A549 (cell line): Measurements from ENCODE around the gene MCM7.

Experiments
- BCL3 ChIP-seq: fragments of >200 bp; sonication (Bioruptor Twin); formaldehyde crosslinking; IDR thresholded peaks from 3 replicates; pipeline ENCODE4 v1.6.1; 2016
- CBX8 ChIP-seq: fragments of 200-600 bp; sonication (generic); IDR thresholded peaks from 2 replicates; pipeline ENCODE4 v1.6.1; 2016
- CTCF ChIP-seq: fragments of >200 bp; sonication (Bioruptor Twin); formaldehyde crosslinking; IDR thresholded peaks from 3 replicates; pipeline ENCODE4 v1.5.1; 2016
- ELK1 ChIP-seq: fragments of 150-350 bp; IDR thresholded peaks from 2 replicates; pipeline ENCODE4 v1.6.1; 2014; ENCODE audit warnings: low read depth, mild to moderate bottlenecking, low read length
- EP300 ChIP-seq, 2 experiments: fragments of >200 bp; sonication (Bioruptor Twin); formaldehyde crosslinking; IDR thresholded peaks; 2 replicates in 1 of 2; 3 replicates in 1 of 2; pipeline ENCODE4 v1.6.1; 2016 to 2017
- MAFK ChIP-seq: fragments of 450-650 bp; IDR thresholded peaks from 2 replicates; pipeline ENCODE4 v1.6.1; 2014; ENCODE audit not compliant: partially characterized antibody
- MAX ChIP-seq: IDR thresholded peaks from 2 replicates; pipeline ENCODE4 v1.6.1; 2012
- NPAS2 ChIP-seq: fragments of 250-450 bp; sonication (Bioruptor Pico); IDR thresholded peaks from 2 replicates; pipeline ENCODE4 v1.8.0; 2022; ENCODE audit warnings: mild to moderate bottlenecking, moderate library complexity, borderline replicate concordance
- POLR2A ChIP-seq: IDR thresholded peaks from 2 replicates; pipeline ENCODE4 v1.6.1; 2012; ENCODE audit warnings: mild to moderate bottlenecking, low read length
- RAD21 ChIP-seq, 2 experiments: fragments of >200 bp in 1 of 2; sonication (Bioruptor Twin) in 1 of 2; formaldehyde crosslinking in 1 of 2; IDR thresholded peaks in 1 of 2; conservative IDR thresholded peaks in 1 of 2; 2 replicates in 1 of 2; 3 replicates in 1 of 2; pipeline ENCODE4 v1.6.1; 2012 to 2018; ENCODE audit warnings: inconsistent platforms in 1 of 2
- REST ChIP-seq: fragments of 200-600 bp; sonication (generic); IDR thresholded peaks from 2 replicates; pipeline ENCODE4 v1.6.1; 2016; ENCODE audit warnings: antibody characterized with exemption, mild to moderate bottlenecking, moderate library complexity

- TF ChIP-seq EP300 (IDR thresholded peaks at IDR 0.05): no peak
- TF ChIP-seq REST: no peak
- TF ChIP-seq MAFK: no peak
- TF ChIP-seq CBX8: no peak
- no peak for TF ChIP-seq BCL3
- no peak for TF ChIP-seq CTCF
- no peak for TF ChIP-seq ELK1
- no peak for TF ChIP-seq RAD21 (conservative IDR thresholded peaks at IDR 0.05 in 1 of 2, IDR thresholded peaks at IDR 0.05 in 1 of 2)
- no peak for TF ChIP-seq MAX
- no peak for TF ChIP-seq POLR2A
- no peak for TF ChIP-seq NPAS2 (CRISPR knock-in tag)
Measured at GRCh38 chr7:100095704-100096103, 5.5 kb downstream of the MCM7 start.
